22Rv1 (cell line): ENCODE results near the gene ESYT1.

Source experiments
- ZFX ChIP-seq: fragments of 450-650 bp; IDR thresholded peaks from 2 replicates; pipeline ENCODE4 v1.6.1; 2017; ENCODE audit warnings: antibody characterized with exemption, borderline replicate concordance
- TF ChIP-seq, protein P1 (sequence below): fragments of 450-650 bp; IDR thresholded peaks from 2 replicates; pipeline ENCODE4 v1.5.1; 2017; ENCODE audit warnings: mild to moderate bottlenecking

DNA sequence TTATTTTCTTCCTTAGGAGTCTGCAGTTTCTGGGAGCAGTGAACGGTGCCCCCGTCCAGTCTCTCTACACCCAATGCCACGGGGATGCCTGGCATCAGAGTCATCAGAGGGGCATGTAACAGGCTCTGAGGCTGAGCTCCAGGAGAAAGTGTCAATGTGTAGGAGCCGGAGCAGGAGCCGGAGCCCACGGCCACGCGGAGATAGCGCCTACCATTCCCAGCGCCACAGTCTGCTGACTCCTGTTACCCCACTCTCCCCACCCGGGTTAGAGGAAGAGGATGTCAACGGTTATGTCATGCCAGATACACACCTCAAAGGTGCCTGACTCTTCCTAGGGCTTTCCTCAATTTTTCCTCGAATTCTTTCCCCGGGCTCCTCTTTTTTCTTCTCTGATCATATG, 27.0 kb upstream of the ESYT1 start:
- TF ChIP-seq, protein P1, sequence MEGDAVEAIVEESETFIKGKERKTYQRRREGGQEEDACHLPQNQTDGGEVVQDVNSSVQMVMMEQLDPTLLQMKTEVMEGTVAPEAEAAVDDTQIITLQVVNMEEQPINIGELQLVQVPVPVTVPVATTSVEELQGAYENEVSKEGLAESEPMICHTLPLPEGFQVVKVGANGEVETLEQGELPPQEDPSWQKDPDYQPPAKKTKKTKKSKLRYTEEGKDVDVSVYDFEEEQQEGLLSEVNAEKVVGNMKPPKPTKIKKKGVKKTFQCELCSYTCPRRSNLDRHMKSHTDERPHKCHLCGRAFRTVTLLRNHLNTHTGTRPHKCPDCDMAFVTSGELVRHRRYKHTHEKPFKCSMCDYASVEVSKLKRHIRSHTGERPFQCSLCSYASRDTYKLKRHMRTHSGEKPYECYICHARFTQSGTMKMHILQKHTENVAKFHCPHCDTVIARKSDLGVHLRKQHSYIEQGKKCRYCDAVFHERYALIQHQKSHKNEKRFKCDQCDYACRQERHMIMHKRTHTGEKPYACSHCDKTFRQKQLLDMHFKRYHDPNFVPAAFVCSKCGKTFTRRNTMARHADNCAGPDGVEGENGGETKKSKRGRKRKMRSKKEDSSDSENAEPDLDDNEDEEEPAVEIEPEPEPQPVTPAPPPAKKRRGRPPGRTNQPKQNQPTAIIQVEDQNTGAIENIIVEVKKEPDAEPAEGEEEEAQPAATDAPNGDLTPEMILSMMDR, result no peak
- no peak for TF ChIP-seq ZFX
